ENCODE data around the gene ABI2. TPM values are rescaled to one million over a fixed set of nuclear protein-coding genes. Genes with fewer than 3 reads are reported as not detected.
A peak's percentile ranks its signal among the peaks of the same experiment; 100 is the strongest.
"Not testable (repeated sequence)": the region's sequence is repeated elsewhere in the genome, so short reads cannot be mapped to it uniquely, and the experiment has no call there.

ABI2 gene
- total RNA-seq, 1 donor from 2014 or later = 147 TPM

DNA sequence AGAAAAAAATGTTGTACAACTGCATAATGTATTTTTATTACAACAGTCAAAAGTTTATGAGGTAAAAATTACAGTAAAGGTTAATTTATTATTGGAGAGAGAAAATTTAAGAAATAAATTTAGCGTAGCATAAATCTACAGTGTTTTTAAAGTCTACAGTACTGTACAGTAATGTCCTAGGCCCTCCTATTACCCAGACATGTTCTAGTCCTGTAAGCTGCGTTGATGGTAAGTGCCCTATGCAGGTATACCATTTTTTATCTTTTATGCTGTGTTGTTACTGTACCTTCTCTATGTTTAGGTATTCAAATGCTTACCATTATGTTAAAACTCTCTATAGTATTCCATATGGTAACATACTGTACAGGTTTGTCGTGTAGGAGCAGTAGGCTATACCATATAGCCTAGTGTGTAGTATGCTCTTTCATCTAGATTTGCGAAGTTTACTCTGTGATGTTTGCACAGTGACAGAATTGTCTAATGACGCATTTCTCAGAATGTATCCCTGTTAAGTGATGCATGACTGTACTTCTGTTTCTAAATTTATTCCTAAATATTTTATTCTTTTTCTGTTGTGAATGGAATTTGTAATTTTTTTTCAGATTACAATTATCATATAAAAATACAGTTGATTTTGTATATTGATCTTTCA, 24.5 kb downstream of the ABI2 start:
- FAIRE-seq = no peak
- DNase-seq (ENCODE audit: low spot score in 2 of 2) = no peak

DNA sequence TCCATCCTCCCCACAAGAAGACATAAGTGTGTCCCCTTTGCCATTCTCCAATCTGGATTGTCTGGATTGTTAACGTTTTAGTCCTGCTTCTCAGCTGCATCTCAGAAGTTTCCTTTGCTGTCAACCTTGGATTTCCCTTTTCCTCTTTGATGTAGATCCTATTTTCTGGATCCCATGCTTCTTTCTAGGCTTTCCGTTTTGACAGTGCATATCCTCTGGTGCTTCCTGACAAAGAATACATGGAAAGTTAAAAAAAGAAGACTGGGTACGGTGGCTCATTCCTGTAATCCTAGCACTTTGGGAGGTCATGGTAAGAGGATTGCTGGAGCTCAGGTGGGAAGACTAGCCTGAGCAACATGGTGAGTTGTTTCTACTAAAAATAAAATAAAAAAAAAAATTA, 26.8 kb downstream of the ABI2 start:
- no peak for DNase-seq (ENCODE audit: low spot score in 2 of 2)
- FAIRE-seq = no peak

DNA sequence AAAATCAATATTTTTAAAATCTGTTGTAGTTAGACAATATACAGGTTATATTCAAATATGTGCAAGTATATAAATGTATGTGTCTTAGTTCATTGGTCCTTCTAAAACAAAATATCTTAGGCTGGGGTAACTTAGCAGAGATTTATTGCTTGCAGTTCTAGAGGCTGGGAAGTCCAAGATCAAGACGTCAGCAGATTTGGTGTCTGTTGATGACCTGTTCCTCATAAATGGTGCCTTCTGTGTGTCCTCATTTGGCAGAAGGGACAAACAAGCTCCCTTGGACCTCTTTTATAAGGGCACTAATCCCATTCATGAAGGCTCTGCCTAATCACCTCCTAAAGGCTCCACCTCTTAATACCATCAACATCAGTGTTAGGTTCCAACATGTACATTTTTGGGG, 31.3 kb downstream of the ABI2 start:
- DNase-seq (ENCODE audit: low spot score in 2 of 2) (no peak), FAIRE-seq (no peak)

- DNase-seq (ENCODE audit: low spot score in 2 of 2) = no peak
- FAIRE-seq = no peak
These were observed 32.7 kb downstream of the ABI2 start for GRCh38 chr2:203360833-203361430.

- DNase-seq (ENCODE audit: low spot score in 2 of 2) (no peak), FAIRE-seq (no peak)
These were observed 33.3 kb downstream of the ABI2 start for GRCh38 chr2:203361495-203361894.

- FAIRE-seq (no peak), DNase-seq (ENCODE audit: low spot score in 2 of 2) (peak in 1 of 2 donors; percentile 31)
These were observed 33.7 kb downstream of the ABI2 start for GRCh38 chr2:203361922-203362321.

- DNase-seq (ENCODE audit: low spot score in 2 of 2) (no peak), FAIRE-seq (no peak)
These were observed 38.7 kb downstream of the ABI2 start for GRCh38 chr2:203366639-203367466.

DNA sequence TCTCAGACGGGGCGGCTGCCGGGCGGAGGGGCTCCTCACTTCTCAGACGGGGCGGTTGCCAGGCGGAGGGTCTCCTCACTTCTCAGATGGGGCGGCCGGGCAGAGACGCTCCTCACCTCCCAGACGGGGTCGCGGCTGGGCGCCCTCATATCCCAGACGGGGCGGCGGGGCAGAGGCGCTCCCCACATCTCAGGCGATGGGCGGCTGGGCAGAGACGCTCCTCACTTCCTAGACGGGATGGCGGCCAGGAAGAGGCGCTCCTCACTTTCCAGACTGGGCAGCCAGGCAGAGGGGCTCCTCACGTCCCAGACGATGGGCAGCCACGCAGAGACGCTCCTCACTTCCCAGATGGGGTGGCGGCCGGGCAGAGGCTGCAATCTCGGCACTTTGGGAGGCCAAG, 44.5 kb downstream of the ABI2 start:
- not testable (repeated sequence) for FAIRE-seq; DNase-seq (ENCODE audit: low spot score in 2 of 2)

GRCh38 chr2:203376173-203376572, 48.0 kb downstream of the ABI2 start:
- FAIRE-seq = no peak
- no peak for DNase-seq (ENCODE audit: low spot score in 2 of 2)

GRCh38 chr2:203379156-203379555, 51.0 kb downstream of the ABI2 start:
- DNase-seq (ENCODE audit: low spot score in 2 of 2) (no peak), FAIRE-seq (no peak)

DNA sequence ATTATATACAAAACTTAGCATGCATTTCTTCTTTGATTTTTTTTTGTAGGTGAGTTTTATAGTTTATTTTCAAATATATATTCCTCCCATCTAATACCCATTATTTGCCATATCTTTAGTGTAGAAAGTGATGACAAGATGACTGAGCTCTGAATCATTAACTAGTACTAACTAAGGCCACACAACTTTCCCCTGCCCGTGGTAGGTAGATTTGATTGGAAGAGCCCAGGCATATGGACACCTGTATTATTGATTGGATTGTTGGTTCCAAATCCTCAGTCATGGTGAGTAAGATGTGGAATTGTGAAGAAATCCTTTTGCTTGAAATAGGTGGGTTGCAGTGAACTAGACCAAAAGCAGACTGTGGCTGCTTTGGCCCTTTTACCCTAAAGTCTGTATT, 54.8 kb downstream of the ABI2 start:
- DNase-seq (ENCODE audit: low spot score in 2 of 2) = no peak
- no peak for FAIRE-seq

DNA sequence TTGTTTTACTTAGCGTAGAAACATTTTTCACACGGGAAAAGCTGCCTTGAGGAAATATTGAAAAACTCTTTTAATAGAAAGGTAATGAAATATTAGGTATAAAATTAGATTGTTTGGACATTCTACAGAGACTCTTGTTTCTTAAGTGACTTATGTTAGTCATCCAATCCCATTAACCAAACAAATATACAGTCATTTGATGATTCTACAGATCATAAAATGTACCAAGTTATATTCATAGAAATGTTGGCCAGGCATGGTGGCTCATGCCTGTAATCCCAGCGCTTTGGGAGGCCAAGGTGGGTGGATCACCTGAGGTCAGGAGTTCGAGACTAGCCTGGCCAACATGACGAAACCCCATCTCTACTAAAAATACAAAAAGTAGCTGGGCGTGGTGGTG, 60.0 kb downstream of the ABI2 start:
- not testable (repeated sequence) for FAIRE-seq; DNase-seq (ENCODE audit: low spot score in 2 of 2)

DNA sequence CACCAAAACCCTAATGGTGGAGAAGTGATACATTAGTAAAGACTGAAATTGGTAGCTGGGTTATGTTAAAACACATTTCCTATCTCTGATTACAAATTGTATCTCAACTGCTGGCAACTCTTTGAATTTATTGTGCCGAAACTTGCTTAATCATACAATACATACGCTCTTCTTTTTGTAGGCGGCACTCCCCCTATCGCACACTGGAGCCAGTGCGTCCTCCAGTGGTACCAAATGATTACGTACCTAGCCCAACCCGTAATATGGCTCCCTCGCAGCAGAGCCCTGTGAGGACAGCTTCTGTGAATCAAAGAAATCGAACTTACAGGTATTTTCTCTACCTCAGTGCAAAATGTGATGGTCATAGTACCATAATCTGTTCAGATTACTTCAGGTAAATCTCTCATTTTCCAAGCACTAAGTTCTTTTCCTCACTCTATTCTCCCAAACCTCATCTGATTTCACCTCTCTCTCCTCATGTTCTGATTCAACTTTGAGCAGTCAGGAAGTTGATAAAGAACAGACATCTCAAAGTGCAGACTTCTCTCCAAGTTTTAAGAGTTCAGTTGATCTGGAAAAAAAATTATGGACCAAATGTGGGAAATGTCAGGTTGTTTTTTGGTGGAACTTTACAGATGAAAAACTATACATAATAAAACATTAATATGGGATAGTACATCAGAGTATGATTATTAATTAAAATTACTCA, 66.5 kb downstream of the ABI2 start:
- no peak for DNase-seq (ENCODE audit: low spot score in 2 of 2)
- FAIRE-seq = no peak

- no peak for DNase-seq (ENCODE audit: low spot score in 2 of 2)
- no peak for FAIRE-seq
These were observed 67.7 kb downstream of the ABI2 start for GRCh38 chr2:203395858-203396257.

GRCh38 chr2:203396667-203397066, 68.5 kb downstream of the ABI2 start:
- no peak for DNase-seq (ENCODE audit: low spot score in 2 of 2)

DNA sequence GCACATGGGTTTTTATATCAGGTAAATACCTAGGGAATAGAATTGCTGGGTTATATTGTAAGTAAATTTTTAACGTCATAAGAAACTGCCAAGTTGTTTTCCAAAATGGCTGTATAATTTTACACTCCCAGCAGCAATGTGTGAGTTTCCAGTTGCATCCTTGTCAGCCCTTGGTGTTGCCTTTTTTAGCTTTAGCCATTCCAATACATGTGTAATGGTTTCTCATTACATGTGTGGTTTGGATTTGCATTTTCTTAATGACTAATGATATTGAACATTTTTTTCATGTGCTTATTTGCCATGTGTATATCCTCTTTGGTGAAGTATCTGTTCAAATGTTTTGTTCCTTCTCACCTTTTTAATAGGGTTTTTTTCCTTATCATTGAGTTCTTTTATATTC, 70.8 kb downstream of the ABI2 start:
- no peak for DNase-seq (ENCODE audit: low spot score in 2 of 2)
- FAIRE-seq = no peak

More at GRCh38 chr2:203396667-203397066, 68.5 kb downstream of the ABI2 start:
- no peak for FAIRE-seq

GRCh38 chr2:203400805-203401585, 72.8 kb downstream of the ABI2 start:
- DNase-seq (ENCODE audit: low spot score in 2 of 2) (no peak), FAIRE-seq (no peak)

DNA sequence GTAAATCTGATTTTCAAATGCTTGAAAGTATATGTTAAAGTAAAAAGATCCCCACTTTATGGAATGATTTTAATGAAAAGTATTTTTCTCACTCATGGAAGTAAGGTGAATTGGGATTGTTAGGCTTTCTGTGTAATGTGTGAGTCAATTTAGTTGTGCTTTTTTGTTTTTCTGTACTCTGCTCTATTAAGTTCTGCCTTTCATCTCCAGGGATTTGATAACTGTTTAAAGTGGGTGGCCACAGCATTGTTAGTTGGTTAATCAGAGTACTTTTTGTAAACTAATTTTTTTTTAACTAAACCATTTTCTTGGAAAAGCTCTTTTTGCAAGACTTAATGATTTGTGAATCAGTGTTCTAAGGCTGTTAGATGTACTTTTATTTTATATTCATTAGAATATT, 76.8 kb downstream of the ABI2 start:
- DNase-seq (ENCODE audit: low spot score in 2 of 2) = no peak
- FAIRE-seq = no peak

DNA sequence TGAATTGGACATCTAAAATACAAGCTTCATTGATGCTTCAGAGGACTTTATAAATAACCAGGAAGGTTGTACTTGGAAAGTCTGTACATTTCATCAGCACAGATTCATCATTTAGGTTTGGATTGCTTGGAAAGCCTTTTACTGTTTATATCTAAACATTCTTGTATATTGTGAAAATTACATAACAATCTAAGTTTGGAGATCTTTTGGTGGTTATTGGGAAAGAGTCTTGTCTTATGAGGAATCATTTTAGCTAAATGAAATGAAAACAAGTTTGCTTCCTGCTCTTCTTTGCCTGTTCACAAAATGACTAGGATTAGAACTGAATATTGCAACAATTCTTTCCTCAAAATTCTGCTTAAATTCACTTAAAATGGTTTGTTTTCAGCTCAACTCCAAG, 79.3 kb downstream of the ABI2 start:
- FAIRE-seq (no peak), DNase-seq (ENCODE audit: low spot score in 2 of 2) (no peak)

All from frontal cortex (tissue), 4 donors.